GM19328 (cell line): ENCODE data around the gene MESP2.

Source experiments
- ATAC-seq: cut with Tn5 transposase; IDR thresholded peaks from one replicate; pipeline ENCODE4 v1.9.1; 2021; ENCODE audit warnings: mild to moderate bottlenecking, moderate library complexity; ENCODE audit not compliant: unreplicated experiment

MESP2 gene

DNA sequence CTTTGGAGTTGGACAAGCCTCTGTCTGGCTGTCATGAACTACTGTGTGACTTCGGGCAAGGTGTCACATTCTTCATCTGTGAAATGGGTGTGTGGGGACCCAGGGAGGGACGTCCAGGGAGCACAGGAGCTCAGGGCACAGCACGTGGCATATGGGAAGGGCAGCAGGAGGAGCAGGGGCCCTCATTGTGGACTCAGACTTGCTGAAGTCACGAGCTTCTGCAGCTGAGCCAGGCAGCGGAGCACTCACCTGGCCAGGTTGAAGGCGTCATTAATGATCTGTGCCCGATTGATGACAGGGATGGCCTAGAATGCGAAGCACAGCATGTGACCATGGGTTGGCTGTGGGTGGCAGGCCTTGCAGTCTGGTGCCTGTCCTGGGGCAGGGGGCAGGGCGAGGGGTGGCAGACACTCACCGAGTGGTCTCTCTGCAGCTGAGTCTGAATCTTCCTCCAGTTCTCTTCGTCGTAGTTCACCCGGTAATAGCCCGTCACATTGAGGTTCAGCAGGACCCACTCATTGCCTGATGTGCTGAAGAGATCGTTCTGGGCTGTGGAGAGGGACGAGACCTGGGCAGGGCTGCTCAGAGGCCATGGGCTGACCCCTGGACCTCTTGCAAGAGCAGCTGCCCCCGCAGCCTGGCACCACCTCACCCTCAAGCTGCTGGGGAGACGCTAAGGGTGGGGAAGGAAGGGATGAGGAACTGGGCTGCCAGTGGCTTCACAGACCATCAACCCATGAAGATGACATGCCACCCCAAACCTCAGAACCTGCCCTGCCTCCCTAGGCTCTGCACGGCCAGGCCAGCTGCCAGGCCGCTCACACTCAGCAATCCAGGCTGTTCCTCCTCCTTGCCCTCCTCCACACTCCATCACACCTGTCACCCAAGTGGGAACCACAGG, 23.1 kb downstream of the MESP2 start:
- ATAC-seq = no peak

DNA sequence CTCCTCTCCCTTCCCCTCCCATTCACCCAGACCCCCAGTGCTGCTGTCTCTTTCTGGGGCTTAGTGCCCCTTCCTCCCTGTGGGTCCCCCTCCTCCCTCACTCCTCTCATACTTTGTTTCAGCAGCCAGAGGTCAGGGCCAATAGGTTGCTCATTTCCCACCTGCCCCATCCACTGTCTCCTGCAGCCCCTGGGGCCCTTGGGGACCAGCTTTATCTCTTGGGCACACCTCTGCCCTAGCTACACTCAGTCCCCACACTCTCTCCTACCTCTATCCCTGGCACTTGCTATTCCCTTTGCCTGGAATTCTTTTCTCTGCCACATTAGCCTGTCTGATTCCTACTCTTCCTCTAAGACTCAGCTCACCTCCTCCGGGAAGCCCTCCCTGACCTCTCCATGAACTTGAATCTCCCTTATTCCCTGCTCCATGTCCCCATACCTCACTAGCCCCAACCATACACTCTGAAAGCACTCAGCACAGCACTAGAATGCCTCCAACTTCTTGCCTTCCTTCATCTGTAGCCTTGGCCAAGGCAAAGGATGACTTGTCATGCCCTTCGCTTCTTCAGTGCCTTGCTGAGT, 23.9 kb downstream of the MESP2 start:
- no peak for ATAC-seq

DNA sequence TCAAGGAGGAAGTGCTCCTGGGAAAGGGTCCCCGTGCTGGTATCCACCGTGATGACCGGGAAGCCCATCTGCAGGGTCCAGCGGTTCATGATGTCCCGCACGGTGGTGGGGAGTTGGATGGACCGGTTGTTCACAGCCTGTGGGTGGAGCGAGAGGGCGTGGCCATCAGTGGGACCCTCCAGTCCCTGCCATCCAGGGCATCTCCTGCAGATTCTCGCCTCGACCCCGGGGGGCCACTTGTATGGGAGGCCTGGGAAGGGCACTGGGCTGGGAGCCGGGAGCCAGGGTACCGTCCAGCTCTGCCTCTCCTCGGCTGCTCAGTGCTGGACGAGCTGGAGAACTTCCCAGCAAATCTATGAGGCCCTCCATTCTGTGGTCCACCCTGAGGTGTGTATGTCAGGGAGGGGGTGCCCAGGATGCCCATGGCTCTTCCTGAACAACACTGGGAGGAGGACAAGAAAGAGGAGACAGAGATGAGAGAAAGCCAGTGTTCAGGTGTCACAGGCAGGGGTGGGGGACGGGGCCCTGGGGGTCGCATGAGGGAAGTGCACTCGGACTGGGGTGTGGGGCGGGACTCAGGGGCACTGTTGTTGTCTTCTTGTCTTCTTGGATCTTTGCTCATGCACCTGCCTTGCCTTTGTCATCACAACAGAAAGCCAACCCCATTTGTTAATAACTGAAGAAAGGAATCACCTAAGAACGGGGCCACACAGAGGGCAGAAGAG, 25.5 kb downstream of the MESP2 start:
- ATAC-seq = no peak

GRCh38 chr15:89802231-89802928, 26.2 kb downstream of the MESP2 start:
- ATAC-seq = no peak

- ATAC-seq = no peak
Observed at GRCh38 chr15:89802986-89803824, 27.1 kb downstream of the MESP2 start.

DNA sequence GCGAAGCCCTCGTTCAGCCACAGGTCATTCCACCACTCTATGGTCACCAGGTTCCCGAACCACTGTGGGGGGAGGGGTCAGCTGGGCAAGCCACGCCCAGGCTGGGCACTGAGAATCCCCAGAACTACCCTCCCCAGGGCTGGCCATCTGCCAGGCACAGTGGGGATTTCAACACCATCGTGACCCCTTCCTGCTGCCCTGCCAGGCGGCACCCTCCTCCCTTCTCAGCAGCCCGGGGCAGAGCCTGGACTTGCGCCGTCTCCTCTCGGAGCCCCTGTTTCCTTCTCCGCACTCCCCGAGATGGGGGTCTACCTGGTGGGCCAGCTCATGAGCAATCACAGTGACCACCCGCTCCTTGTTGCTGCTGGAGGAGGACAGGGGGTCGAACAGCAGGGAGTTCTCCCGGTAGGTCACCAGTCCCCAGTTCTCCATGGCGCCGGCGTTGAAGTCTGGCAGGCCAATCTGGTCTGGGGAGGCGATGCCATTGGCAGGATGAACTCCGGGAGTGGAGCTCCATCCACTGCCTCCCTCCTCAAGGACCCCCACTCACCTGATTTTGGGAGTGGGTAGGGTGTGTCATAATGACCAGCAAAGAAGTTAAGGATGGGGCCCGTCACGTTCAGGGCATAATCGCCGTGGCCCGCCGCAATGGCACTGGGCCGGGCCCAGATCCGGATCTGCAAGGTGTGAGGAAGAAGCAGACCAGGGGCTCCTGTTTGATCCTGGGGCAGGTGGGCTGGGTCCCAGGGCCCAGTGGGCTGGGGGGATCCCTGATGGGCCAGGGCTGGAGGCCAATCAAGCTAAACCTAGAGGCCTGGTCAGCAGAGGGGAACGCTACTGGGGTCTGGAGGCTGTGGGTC, 28.0 kb downstream of the MESP2 start:
- no peak for ATAC-seq

DNA sequence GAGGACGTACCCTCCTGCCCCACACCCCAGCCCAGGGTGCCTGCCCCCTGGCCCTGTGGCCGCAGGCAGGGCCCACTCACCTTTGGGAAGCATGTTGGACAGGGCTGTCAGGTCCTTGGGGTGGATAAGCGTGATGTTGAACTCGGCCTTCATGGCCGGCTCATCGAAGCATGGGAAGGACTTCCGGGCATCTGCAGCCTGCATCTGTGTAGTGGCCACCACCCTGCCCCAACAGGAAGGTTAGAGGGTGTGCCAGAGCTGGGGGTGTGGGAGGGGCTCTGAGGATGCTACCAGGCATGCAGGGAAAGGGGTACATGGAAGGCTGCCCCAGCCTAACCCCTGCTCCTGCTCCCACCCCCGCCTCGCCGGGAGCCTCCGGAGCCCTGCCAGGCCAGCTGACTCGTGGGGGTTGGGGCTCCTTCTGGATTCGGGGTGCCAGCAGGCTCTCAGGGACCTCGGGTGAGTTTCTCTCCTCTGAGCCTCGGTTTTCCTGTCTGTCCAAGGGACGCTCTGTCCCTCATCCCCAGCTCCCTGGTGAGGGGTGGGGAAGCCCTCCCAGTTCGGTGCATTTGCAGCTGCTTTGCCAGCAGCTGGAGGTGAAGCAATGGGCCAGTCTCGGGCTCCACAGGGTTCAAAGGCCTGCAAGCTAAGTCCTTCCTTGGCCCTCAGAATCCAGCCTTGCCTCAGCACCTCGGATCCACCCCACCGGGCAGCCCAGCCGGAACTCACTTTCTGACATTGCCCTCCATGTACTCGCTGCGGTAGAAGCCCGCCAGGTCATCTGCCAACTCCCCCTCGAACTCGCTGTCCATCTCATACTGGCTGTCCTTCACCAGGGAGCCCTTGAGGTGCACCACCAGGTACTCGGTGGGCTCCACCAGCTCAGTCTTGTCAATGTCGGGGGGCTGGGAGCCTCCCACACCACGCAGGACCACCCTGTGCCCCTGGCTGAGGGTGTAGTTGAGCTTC, 29.4 kb downstream of the MESP2 start:
- no peak for ATAC-seq

GRCh38 chr15:89806210-89806558, 30.1 kb downstream of the MESP2 start:
- ATAC-seq = no peak

- ATAC-seq = no peak
Observed at GRCh38 chr15:89806559-89807550, 30.7 kb downstream of the MESP2 start.

- ATAC-seq = no peak
Observed at GRCh38 chr15:89807689-89808088, 31.6 kb downstream of the MESP2 start.

DNA sequence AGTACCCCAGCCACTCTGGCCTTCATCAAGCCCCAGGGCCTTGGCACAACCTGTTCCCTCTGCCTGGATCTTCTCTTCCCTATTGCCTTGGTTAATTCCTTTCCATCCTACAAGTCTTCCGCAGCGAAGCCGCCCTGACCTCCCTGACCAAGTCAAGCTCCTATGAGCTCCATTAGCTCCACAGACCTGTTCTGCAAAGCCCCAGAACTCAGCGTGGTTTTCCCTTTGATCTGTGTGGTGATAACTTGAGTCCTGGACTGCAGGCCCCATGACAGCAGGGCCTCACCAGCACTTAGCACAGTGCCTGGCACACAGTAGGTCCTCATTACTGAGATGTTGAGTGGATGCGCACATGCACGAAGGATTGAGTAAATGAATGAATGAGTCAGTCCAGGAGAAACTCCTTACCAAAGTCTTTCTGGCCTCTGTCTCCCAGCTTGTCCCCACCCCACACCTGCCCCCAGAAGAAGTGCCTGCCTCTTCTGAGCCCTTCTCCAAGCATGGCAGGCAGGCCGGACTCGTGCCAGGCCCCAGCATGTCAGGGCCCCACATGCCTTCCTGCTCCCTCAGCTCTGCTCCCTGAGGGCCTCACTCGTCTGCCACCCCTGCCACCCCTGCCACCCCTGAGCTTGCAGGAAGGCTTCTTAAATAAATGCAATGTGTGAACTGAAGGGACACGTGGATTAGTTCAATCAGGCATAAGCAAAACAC, 32.2 kb downstream of the MESP2 start:
- ATAC-seq = no peak

DNA sequence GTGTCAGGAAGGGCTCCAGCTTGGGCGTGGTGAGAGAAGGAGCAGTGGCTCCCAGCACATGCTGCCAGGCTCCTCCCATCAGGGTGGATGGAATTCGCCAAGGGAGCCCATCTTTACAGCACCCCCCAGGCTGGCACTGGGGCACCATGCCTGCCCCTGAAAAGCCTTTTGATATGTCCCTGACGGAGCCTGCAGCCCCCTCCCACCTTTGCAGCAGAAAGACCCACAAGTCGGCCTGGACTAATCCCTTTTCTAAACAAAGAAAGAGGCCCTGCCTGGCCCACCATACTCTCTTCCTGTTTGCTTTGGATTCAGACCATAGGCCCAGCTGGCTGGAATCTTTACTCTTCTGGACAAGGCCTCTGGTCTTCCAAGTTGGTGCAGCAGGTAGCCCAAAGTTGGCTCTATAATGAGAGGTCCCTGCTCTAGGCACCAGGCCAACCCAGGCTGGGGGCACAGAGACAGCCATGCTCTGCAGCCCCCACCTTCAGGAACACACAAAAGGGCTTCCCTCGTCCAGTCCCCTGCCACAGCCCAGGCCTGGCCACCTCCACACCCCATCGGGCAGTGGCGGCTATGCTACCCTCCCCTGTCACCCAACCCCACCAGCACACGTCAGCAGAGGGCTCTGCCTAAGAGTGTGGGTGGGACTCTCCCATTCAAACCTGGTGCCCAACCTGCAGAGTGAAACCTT, 33.1 kb downstream of the MESP2 start:
- no peak for ATAC-seq

DNA sequence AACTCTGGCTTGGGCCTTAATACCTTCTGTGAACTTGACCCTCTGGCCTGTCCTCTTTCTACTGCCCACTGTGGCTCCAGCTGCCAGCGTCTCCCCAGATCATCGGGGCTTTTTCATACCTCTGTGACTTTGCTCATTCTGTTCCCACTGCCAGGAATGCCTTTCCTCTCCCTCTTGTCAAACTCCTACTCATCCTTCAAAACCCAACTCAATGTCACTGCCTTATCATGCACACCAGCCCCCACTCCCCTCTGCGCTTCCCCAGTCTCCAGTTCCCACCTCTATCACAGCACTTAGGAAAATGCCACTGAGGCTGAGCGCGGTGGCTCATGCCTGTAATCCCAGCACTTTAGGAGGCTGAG, 33.6 kb downstream of the MESP2 start:
- ATAC-seq = no peak

- ATAC-seq = no peak
Observed at GRCh38 chr15:89810837-89811236, 34.7 kb downstream of the MESP2 start.

DNA sequence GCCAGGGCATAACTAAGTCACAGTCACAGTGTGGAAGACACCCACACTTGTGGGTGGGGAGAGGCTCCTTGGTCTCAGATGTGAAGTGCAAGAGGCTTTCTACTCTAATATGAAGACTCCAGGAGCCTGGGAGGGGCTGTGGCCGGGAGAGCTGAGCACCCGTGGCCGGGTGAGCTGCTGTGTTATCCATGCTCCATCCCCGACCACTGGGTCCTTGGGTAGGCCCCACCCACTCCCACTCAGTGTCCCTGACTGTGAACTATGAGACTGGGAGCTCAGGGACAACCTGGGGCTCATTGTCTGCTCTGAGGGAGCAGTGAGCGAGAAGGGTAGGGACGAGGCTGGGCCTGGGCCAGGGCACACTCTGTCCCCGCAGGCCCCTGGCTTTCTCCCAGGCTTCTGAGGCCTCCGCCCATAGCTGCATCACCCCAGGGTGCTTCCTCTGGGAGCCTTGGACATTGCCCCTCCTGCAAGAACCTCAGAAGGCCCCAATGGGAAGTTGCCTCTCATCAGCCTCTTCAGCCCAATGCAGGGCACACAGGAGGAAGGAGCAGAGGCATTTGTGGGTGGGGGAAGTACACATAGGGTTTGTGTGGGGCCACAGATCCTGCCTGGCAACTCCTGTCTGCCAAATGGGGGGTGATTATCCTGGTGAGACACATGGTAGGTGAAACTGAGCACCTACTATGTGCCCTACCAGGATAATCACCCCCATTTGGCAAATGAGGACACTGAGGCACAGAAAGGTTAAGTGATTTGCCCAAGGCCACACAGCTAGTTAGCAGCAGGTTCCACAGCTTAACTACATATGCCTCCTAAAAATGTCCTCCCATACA, 36.1 kb downstream of the MESP2 start:
- no peak for ATAC-seq
